ENCODE data around the gene ANG. TPM values are rescaled to one million over a fixed set of nuclear protein-coding genes. Genes with fewer than 3 reads are reported as not detected.

Gene ANG
- polyA plus RNA-seq, 3 donors, result 9.8 to 55.7 (median 31.4) TPM

DNA sequence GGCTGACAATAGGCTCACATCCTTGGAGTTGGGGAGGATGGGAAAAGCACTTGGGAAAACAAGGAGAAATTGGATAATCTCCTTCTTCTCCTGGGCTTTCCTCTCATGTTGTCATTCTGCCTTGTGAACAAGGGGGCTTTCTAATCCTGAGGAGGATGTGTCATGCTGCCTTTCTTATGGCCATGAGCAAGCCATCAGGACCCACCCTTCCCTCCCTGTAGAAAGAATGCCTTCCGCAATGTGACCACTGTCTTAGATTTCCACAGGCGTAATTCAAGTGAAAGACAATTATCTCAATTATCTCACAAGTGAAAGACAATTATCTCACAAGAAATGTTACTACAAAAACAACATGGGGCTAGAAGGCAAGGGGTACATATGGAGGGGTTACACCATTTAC is 44.0 kb upstream of the ANG start:
- Histone ChIP-seq H3K4me2 (replicated peaks; ENCODE audit: extremely low read depth, low read length, poor library complexity, severe bottlenecking) (no peak overlapping the region), H3K9me3 (replicated peaks in 1 of 2; ENCODE audit: control insufficient read depth in 1 of 2, insufficient read depth in 1 of 2, low read length in 2 of 2) (no peaks in the 10 kb centered on the region), H3K9ac (ENCODE audit: insufficient read depth, low read length, poor library complexity, severe bottlenecking) (no peak overlapping the region), H3K79me2 (ENCODE audit: insufficient read depth, low read length) (no peaks in the 10 kb centered on the region), H3K4me1 (ENCODE audit: control insufficient read depth in 1 of 2, insufficient read depth in 2 of 2, low read length in 2 of 2) (no peaks in the 10 kb centered on the region), H3K27me3 (ENCODE audit: control insufficient read depth in 2 of 2, insufficient read depth in 2 of 2, low read length in 2 of 2) (peaks cover 16 to 32% of the 10 kb centered on the region in 2 donors), H2AFZ (ENCODE audit: insufficient read depth, low read depth, low read length, poor library complexity, severe bottlenecking) (no peak overlapping the region), H3K4me3 (replicated peaks in 1 of 3; ENCODE audit: low read depth in 2 of 3, low read length in 3 of 3) (no peak overlapping the region), H4K20me1 (ENCODE audit: insufficient read depth, low read length) (no peaks in the 10 kb centered on the region), H3K27ac (ENCODE audit: low read depth in 1 of 2, low read length in 2 of 2) (no peak overlapping the region), H3K36me3 (replicated peaks in 1 of 2; ENCODE audit: control insufficient read depth in 1 of 2, insufficient read depth in 2 of 2, low read length in 2 of 2) (no peaks in the 10 kb centered on the region)
- peaks cover 27 to 43% (median 28%) of the 10 kb centered on the region in 3 donors for H3K27me3 Mint-ChIP-seq (ENCODE audit: low read depth in 3 of 3)
- WGBS (ENCODE audit: insufficient coverage), result no CpG with 5 or more reads among the region's 2 CpGs
- H3K4me1 Mint-ChIP-seq, result peaks cover 2% of the 10 kb centered on the region
- no peak overlapping the region for H3K4me3 Mint-ChIP-seq
- no peak overlapping the region for H3K27ac Mint-ChIP-seq
- intact Hi-C loops (cut with micrococcal nuclease), result no loop called here
- TF ChIP-seq, protein P1, sequence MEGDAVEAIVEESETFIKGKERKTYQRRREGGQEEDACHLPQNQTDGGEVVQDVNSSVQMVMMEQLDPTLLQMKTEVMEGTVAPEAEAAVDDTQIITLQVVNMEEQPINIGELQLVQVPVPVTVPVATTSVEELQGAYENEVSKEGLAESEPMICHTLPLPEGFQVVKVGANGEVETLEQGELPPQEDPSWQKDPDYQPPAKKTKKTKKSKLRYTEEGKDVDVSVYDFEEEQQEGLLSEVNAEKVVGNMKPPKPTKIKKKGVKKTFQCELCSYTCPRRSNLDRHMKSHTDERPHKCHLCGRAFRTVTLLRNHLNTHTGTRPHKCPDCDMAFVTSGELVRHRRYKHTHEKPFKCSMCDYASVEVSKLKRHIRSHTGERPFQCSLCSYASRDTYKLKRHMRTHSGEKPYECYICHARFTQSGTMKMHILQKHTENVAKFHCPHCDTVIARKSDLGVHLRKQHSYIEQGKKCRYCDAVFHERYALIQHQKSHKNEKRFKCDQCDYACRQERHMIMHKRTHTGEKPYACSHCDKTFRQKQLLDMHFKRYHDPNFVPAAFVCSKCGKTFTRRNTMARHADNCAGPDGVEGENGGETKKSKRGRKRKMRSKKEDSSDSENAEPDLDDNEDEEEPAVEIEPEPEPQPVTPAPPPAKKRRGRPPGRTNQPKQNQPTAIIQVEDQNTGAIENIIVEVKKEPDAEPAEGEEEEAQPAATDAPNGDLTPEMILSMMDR (IDR thresholded peaks at IDR 0.05), result no peak
- H3K36me3 Mint-ChIP-seq, result no peaks in the 10 kb centered on the region
- no peaks in the 10 kb centered on the region for H3K9me3 Mint-ChIP-seq
- no peak for DNase-seq

DNA sequence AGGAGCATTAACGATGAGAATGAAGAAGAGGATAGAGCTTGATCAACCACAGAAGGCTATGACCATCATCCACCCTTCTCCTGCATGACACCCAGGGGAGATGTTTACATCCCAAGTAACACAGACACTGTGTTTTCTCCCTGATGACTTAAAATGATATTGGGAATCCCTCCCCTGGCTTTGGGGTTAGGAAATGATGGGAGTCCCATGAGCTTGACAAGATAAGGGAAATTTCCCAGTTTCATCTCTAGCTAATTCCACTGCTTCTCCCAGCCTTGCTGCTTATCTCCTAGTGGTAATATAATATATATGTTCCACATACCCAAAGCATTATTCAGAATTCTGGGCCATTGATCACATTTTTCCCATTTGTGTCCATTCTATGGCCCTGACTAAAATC is 43.1 kb upstream of the ANG start:
- Histone ChIP-seq H3K36me3 (replicated peaks in 1 of 2; ENCODE audit: control insufficient read depth in 1 of 2, insufficient read depth in 2 of 2, low read length in 2 of 2) (no peaks in the 10 kb centered on the region), H3K27ac (ENCODE audit: low read depth in 1 of 2, low read length in 2 of 2) (no peak overlapping the region), H3K4me3 (replicated peaks in 1 of 3; ENCODE audit: low read depth in 2 of 3, low read length in 3 of 3) (no peak overlapping the region), H3K9ac (ENCODE audit: insufficient read depth, low read length, poor library complexity, severe bottlenecking) (no peak overlapping the region), H3K9me3 (replicated peaks in 1 of 2; ENCODE audit: control insufficient read depth in 1 of 2, insufficient read depth in 1 of 2, low read length in 2 of 2) (no peaks in the 10 kb centered on the region), H3K4me2 (replicated peaks; ENCODE audit: extremely low read depth, low read length, poor library complexity, severe bottlenecking) (no peak overlapping the region), H3K27me3 (ENCODE audit: control insufficient read depth in 2 of 2, insufficient read depth in 2 of 2, low read length in 2 of 2) (peaks cover 20 to 33% of the 10 kb centered on the region in 2 donors), H2AFZ (ENCODE audit: insufficient read depth, low read depth, low read length, poor library complexity, severe bottlenecking) (no peak overlapping the region), H3K4me1 (ENCODE audit: control insufficient read depth in 1 of 2, insufficient read depth in 2 of 2, low read length in 2 of 2) (no peaks in the 10 kb centered on the region), H4K20me1 (ENCODE audit: insufficient read depth, low read length) (no peaks in the 10 kb centered on the region), H3K79me2 (ENCODE audit: insufficient read depth, low read length) (no peaks in the 10 kb centered on the region)
- no peaks in the 10 kb centered on the region for H3K36me3 Mint-ChIP-seq
- no CpG with 5 or more reads among the region's 1 CpG for WGBS (ENCODE audit: insufficient coverage)
- H3K4me1 Mint-ChIP-seq, result peaks cover 2% of the 10 kb centered on the region
- H3K27me3 Mint-ChIP-seq (ENCODE audit: low read depth in 3 of 3), result peaks cover 32 to 49% (median 32%) of the 10 kb centered on the region in 3 donors
- H3K9me3 Mint-ChIP-seq, result no peaks in the 10 kb centered on the region
- no peak for DNase-seq
- peak overlapping the region in 1 of 2 donors; percentile 23 for H3K4me3 Mint-ChIP-seq
- peak overlapping the region in 1 of 7 donors; percentile 42 for H3K27ac Mint-ChIP-seq
- TF ChIP-seq, protein P1 (IDR thresholded peaks at IDR 0.05), result no peak
- intact Hi-C loops (cut with micrococcal nuclease), result no loop called here

Measured in CD14-positive monocyte (primary cell).